NT2/D1 (cell line): ENCODE measurements around the gene NDUFB2.
"Not testable (repeated sequence)": the region's sequence is repeated elsewhere in the genome, so short reads cannot be mapped to it uniquely, and the experiment has no call there.

Experiments used
- DNase-seq: peaks from one replicate; pipeline ENCODE4 v3.0.0-alpha.2; 2011; ENCODE audit warnings: low read depth, low spot score
- H3K27me3 ChIP-seq: 2 replicates; pipeline ENCODE4 v1.6.0; 2011; ENCODE audit warnings: mild to moderate bottlenecking; ENCODE audit not compliant: insufficient read length, insufficient read depth
- H3K36me3 ChIP-seq: 2 replicates; pipeline ENCODE4 v1.6.1; 2011; ENCODE audit warnings: mild to moderate bottlenecking, low read length, mixed read lengths; ENCODE audit not compliant: insufficient read depth, insufficient read length
- H3K4me1 ChIP-seq: 2 replicates; pipeline ENCODE4 v1.5.1; 2011; ENCODE audit not compliant: insufficient read depth, insufficient read length
- H3K4me3 ChIP-seq: 2 replicates; pipeline ENCODE4 v1.5.1; 2011; ENCODE audit warnings: low read depth; ENCODE audit not compliant: insufficient read length
- H3K9ac ChIP-seq: 2 replicates; pipeline ENCODE4 v1.6.0; 2011; ENCODE audit warnings: low read depth; ENCODE audit not compliant: insufficient read length
- H3K9me3 ChIP-seq: 2 replicates; pipeline ENCODE4 v1.5.1; 2011; ENCODE audit warnings: mild to moderate bottlenecking, low read length; ENCODE audit not compliant: insufficient read depth
- SUZ12 ChIP-seq: IDR thresholded peaks from 2 replicates; pipeline ENCODE4 v1.6.1; 2011; ENCODE audit not compliant: insufficient read length, insufficient read depth; ENCODE audit errors: extremely low read depth
- YY1 ChIP-seq: IDR thresholded peaks from 2 replicates; pipeline ENCODE4 v1.6.1; 2011; ENCODE audit not compliant: insufficient read length, insufficient read depth
- ZNF274 ChIP-seq: IDR thresholded peaks from 2 replicates; pipeline ENCODE4 v1.6.1; 2011; ENCODE audit warnings: mild to moderate bottlenecking, low read depth, low read length

Gene NDUFB2

DNA sequence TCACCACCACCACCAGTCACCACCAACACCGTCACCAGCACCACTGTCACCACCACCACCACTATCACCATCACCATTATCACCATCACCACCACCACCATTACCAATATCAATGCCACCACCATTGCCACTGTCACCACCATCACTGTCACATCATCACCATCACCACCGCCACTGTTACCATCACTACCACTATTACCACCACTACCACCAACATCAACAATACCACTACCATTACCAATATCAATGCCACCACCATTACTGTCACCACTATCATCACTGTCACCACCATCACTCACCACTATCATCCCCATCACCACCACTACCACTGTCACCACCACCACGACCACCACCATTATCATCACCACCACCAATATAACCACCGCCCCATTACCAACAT lies 41.8 kb upstream of the NDUFB2 start:
- Histone ChIP-seq H3K4me3 (no peak overlapping the region), H3K4me1 (peaks cover 4% of the 10 kb centered on the region), H3K9ac (no peak overlapping the region), H3K9me3 (no peaks in the 10 kb centered on the region), H3K27me3 (no peaks in the 10 kb centered on the region), H3K36me3 (no peaks in the 10 kb centered on the region)
- TF ChIP-seq YY1, result no peak
- TF ChIP-seq ZNF274, result no peak
- no peak for TF ChIP-seq SUZ12
- DNase-seq, result no peak

DNA sequence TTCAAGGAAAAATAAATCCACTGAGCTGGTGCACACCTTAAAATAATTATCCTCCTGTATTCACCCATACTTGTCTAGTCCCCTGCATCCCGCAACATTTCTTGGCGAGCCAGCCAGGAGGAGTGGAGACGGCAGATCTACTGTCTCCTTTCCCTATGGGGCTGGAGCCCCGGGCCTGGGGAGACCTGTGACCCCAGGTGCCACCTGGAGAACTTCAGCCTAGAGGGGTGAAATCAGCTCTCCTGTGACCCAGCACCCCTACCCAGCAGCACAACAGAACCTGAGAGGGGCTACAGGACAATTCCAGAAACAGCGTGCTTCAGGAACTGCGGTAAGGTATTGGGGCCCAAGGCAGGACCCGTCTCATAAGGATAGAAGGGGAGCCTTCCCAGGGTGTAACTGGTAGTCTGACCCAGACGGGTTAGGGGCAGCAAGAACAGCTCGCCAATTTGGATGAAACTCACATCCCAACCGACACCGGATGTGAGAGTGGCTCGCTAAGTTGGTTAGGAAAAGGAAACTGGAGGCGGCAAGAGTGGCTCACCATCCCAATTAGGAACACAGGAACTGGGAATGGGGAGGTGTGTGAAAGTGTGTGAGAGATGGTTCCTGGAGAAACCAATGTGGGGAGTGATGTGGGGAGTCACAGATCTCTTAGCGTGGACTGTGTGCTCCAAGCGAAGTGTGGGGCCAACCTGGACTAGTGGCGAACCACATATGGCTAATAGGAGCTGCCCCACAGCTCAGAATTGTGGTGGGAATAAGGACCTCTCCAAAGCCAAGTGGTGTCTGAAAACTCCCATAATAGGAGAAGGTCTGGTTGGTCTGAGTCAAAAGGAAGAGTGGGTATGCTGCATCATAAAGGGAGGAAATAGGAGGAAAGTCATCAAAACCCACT lies 40.7 kb upstream of the NDUFB2 start:
- no peak for DNase-seq
- Histone ChIP-seq H3K27me3 (no peaks in the 10 kb centered on the region), H3K9ac (no peak overlapping the region), H3K36me3 (no peaks in the 10 kb centered on the region), H3K4me3 (no peak overlapping the region), H3K4me1 (no peaks in the 10 kb centered on the region), H3K9me3 (no peaks in the 10 kb centered on the region)
- no peak for TF ChIP-seq ZNF274
- no peak for TF ChIP-seq SUZ12
- no peak for TF ChIP-seq YY1

DNA sequence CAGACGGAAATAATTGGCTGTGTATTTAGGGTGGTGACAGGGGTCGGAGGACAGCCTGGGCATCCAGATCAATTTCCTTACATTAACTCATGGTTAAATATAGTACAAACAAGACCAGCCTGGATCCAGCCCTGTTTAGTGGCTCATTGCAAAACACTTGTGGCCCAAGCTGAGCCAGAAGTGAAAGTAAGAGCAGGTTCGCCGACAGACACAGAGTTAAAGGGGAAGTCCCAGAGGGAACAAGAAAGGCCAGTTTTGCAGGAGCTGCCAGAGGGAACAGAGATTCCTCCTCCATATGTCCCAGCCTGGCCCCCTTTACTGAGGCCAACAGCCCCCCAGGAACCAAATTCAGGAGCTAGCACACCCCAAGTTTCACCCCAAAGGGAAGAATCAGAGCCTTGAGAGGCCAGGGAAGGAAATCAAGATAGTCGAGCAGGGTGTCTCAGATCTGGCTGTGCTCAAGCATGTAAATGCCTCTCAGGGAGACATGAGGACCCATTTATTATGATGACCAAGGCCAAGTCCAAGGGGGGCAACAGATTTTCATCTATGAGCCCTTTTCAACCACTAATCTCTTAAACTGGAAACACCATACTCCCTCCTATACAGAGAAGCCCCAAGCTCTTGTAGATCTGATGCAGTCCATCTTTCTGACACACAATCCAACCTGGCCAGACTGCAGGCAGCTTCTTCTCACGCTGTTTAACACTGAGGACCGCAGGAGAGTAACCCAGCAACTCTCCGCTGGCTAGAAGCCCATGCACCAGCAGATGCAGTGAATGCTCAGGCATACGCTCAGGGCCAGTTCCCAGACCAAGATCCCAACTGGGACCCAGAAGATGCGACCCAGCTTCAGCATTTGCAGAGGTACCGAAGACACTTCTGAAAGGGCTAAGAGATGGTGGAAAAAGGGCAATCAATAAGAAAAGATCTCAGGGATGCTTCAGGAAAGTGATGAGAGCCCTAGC lies 39.7 kb upstream of the NDUFB2 start:
- Histone ChIP-seq H3K9me3 (no peaks in the 10 kb centered on the region), H3K27me3 (no peaks in the 10 kb centered on the region), H3K4me3 (no peak overlapping the region), H3K9ac (no peak overlapping the region), H3K36me3 (no peaks in the 10 kb centered on the region), H3K4me1 (no peaks in the 10 kb centered on the region)
- no peak for DNase-seq
- TF ChIP-seq YY1, result no peak
- TF ChIP-seq ZNF274, result no peak
- TF ChIP-seq SUZ12, result no peak

DNA sequence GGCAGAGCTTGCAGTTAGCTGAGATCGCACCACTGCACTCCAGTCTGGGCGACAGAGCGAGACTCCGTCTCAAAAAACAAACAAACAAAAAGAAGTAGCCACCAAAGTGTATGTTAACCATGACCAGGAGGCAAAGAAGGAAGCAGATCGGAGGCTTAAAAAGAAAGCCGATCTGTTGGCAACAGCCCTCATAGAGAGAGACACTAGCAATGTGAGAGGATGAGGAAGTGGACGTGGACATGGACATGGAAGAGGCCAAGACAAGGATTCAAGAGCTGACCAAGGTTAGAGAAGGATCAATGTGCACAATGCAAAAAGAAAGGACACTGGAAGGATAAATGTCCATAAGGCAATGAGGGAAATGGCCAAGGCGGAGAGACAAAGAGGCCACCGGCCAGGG lies 38.6 kb upstream of the NDUFB2 start:
- DNase-seq, result no peak
- Histone ChIP-seq H3K4me1 (no peaks in the 10 kb centered on the region), H3K4me3 (no peak overlapping the region), H3K9me3 (no peaks in the 10 kb centered on the region), H3K36me3 (no peaks in the 10 kb centered on the region), H3K27me3 (no peaks in the 10 kb centered on the region), H3K9ac (no peak overlapping the region)
- TF ChIP-seq ZNF274, result no peak
- TF ChIP-seq YY1, result no peak
- no peak for TF ChIP-seq SUZ12

DNA sequence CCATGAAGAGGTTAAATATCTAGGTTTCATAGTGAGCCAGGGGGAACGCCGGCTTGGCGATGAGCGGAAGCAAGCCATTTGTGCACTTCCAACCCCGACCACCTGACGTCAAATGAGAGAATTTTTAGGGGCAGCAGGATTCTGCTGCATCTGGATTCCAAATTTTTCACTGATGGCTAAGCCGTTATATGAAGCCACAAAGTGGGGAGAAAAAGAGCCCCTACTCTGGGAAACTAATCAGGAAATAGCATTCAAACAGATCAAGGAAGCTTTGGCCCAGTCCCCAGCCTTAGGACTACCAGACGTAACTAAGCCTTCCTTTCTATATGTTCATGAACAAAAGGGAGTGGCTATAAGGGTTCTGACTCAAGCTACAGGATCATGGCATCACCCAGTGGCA lies 36.7 kb upstream of the NDUFB2 start:
- Histone ChIP-seq H3K27me3 (no peaks in the 10 kb centered on the region), H3K9ac (no peak overlapping the region), H3K9me3 (no peaks in the 10 kb centered on the region), H3K36me3 (no peaks in the 10 kb centered on the region), H3K4me3 (no peak overlapping the region), H3K4me1 (no peaks in the 10 kb centered on the region)
- TF ChIP-seq SUZ12 (no peak), YY1 (no peak), ZNF274 (no peak)
- no peak for DNase-seq

DNA sequence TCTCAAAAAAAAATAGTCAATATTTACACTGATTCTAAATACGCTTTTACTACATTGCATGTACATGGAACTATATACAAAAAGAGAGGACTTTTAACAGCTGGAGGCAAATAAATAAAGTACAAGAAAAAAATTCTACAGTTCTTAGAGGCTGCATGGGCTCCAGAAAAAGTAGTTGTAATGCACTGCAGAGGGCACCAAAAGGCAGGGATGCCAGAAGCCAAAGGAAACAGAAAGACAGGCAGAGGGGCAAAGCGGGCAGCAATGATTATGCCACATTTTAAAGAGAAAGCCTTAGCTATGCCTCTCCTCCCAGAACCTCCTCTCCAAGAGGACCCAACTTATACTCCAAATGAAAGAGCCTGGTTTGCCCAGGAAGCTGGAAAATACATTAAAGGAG lies 35.4 kb upstream of the NDUFB2 start:
- TF ChIP-seq YY1, result no peak
- no peak for TF ChIP-seq SUZ12
- TF ChIP-seq ZNF274, result no peak
- H3K9me3 ChIP-seq, result no peaks in the 10 kb centered on the region
- no peaks in the 10 kb centered on the region for H3K4me1 ChIP-seq
- no peaks in the 10 kb centered on the region for H3K36me3 ChIP-seq
- no peak for DNase-seq
- H3K4me3 ChIP-seq, result no peak overlapping the region
- H3K27me3 ChIP-seq, result no peaks in the 10 kb centered on the region
- H3K9ac ChIP-seq, result no peak overlapping the region

DNA sequence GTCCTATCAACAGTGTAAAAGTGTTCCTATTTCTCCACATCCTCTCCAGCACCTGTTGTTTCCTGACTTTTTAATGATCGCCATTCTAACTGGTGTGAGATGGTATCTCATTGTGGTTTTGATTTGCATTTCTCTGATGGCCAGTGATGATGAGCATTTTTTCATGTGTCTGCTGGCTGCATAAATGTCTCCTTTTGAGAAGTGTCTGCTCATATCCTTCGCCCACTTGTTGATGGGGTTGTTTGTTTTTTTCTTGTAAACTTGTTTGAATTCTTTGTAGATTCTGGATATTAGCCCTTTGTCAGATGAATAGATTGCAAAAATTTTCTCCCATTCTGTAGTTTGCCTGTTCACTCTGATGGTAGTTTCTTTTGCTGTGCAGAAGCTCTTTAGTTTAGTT lies 33.6 kb upstream of the NDUFB2 start:
- not testable (repeated sequence) for H3K9ac ChIP-seq, H3K27me3 ChIP-seq, H3K36me3 ChIP-seq, DNase-seq, H3K9me3 ChIP-seq, H3K4me1 ChIP-seq, H3K4me3 ChIP-seq
